MCF 10A (cell line): ENCODE results near the gene PTPRM. TPM values are rescaled to one million over a fixed set of nuclear protein-coding genes. Genes with fewer than 3 reads are reported as not detected.

ENCODE experiments used
- BruUV-seq: library from RNA; stranded (reverse); fragments of 400-500 nt; replicated peaks from 2 replicates; lab custom pipeline; 2021; lab: Mats Ljungman, UMichigan
- CTCF ChIA-PET: fragments of 300-600 bp; sonication (Branson Sonifier 250); formaldehyde crosslinking; extraction: SDS; loops from one replicate; lab custom pipeline; 2021; ENCODE audit warnings: antibody characterized with exemption, inconsistent platforms; lab: Yijun Ruan, JAX
- POLR2A ChIA-PET: fragments of 300-600, 350-650 bp; sonication (Branson Sonifier 250); formaldehyde crosslinking; extraction: SDS; loops from one replicate; lab custom pipeline; 2020; ENCODE audit warnings: antibody characterized with exemption, inconsistent platforms; lab: Yijun Ruan, JAX
- DNase-seq: peaks from one replicate; pipeline ENCODE4 v3.0.0-alpha.2; 2018; ENCODE audit not compliant: unreplicated experiment
- H3K27ac Mint-ChIP-seq: one replicate; pipeline ENCODE4 v1.8.0; 2022; ENCODE audit warnings: mild to moderate bottlenecking, low read depth, mixed read lengths; ENCODE audit not compliant: unreplicated experiment
- H3K27me3 Mint-ChIP-seq: one replicate; pipeline ENCODE4 v1.8.0; 2022; ENCODE audit warnings: mixed read lengths; ENCODE audit not compliant: insufficient read depth, unreplicated experiment
- H3K36me3 Mint-ChIP-seq: one replicate; pipeline ENCODE4 v1.8.0; 2022; ENCODE audit warnings: mild to moderate bottlenecking, moderate library complexity, mixed read lengths; ENCODE audit not compliant: insufficient read depth, unreplicated experiment
- H3K4me1 Mint-ChIP-seq: one replicate; pipeline ENCODE4 v1.8.0; 2022; ENCODE audit warnings: mixed read lengths; ENCODE audit not compliant: insufficient read depth, unreplicated experiment
- H3K4me3 Mint-ChIP-seq: one replicate; pipeline ENCODE4 v1.8.0; 2022; ENCODE audit warnings: mild to moderate bottlenecking, moderate library complexity, mixed read lengths; ENCODE audit not compliant: unreplicated experiment
- H3K9me3 Mint-ChIP-seq: one replicate; pipeline ENCODE4 v1.8.0; 2022; ENCODE audit warnings: mixed read lengths; ENCODE audit not compliant: unreplicated experiment
- intact Hi-C: fragments of 100-400 bp; cut with micrococcal nuclease; formaldehyde crosslinking; loops from 2 replicates; pipeline ENCODE4 v1.14.1; 2022
- total RNA-seq: library from RNA; stranded (reverse); gene quantifications from 2 replicates; pipeline ENCODE4 v1.2.3, GENCODE V29; 2022
- TF ChIP-seq, protein P1 (sequence below): fragments of 200-600 bp; IDR thresholded peaks from one replicate; pipeline ENCODE4 v1.8.0; 2022; ENCODE audit warnings: antibody characterized with exemption, mild to moderate bottlenecking; ENCODE audit not compliant: unreplicated experiment

The PTPRM gene
- total RNA-seq, 1 experiment from 2014 or later: 82.8 TPM

DNA sequence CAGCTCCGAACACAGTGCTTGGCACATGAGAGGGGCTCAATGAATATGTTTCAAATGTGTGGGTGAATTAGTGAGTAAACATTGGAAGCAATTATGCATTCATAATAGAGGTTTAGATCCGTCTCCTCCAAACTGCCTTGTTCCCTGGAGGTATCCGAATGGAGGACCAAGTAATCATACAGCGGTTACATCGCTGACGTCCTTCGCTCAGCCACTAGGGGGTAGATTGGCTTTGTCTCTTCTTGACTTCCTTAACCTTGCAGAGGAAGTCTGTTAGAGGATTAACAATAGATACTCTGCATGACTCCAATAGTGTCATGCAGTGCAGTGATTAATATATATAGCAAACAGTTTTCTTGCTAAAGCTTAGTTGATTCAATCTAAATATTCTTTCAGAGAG is 517.0 kb downstream of the PTPRM start:
- DNase-seq: peak; percentile 71
- no TSS peak for BruUV-seq
- Mint-ChIP-seq H3K27ac (no peak overlapping the region), H3K27me3 (no peaks in the 10 kb centered on the region), H3K9me3 (no peaks in the 10 kb centered on the region), H3K36me3 (peaks cover 31% of the 10 kb centered on the region), H3K4me1 (no peaks in the 10 kb centered on the region), H3K4me3 (no peak overlapping the region)
- CTCF ChIA-PET: interaction anchor here (0.6 to 1.5 kb wide), 9 partner anchors 11 to 904 kb away, joined by 3 to 9 read pairs (median 4); no protein-coding TSS in a partner anchor
- POLR2A ChIA-PET: interaction anchor here (0.5 kb wide), 1 partner anchor 88 kb away, joined by 5 read pairs; no protein-coding TSS in a partner anchor
- TF ChIP-seq, protein P1, sequence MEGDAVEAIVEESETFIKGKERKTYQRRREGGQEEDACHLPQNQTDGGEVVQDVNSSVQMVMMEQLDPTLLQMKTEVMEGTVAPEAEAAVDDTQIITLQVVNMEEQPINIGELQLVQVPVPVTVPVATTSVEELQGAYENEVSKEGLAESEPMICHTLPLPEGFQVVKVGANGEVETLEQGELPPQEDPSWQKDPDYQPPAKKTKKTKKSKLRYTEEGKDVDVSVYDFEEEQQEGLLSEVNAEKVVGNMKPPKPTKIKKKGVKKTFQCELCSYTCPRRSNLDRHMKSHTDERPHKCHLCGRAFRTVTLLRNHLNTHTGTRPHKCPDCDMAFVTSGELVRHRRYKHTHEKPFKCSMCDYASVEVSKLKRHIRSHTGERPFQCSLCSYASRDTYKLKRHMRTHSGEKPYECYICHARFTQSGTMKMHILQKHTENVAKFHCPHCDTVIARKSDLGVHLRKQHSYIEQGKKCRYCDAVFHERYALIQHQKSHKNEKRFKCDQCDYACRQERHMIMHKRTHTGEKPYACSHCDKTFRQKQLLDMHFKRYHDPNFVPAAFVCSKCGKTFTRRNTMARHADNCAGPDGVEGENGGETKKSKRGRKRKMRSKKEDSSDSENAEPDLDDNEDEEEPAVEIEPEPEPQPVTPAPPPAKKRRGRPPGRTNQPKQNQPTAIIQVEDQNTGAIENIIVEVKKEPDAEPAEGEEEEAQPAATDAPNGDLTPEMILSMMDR: peak; percentile 59
- intact Hi-C loops: loop anchor here (2.0 to 10.0 kb wide), 3 partner anchors 289 to 809 kb away; no protein-coding TSS in a partner anchor

DNA sequence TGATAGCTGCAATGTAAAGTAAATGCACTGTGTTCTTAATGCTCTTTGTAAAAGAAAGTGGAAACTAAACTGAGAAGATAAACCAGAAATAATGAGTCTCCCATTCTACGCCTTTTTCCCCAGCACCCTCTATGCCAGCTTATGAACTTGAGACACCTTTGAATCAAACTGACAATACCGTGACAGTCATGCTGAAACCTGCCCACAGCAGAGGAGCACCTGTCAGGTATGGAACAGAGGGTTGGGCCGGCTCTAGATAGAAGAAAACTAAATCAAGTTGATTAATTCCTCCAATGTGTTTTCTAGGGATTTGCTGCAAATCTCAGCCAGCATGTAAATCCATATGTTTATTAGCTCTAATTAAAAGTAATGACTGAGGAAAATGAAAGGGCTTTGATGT is 521.5 kb downstream of the PTPRM start:
- H3K9me3 Mint-ChIP-seq: no peaks in the 10 kb centered on the region
- peaks cover 35% of the 10 kb centered on the region for H3K36me3 Mint-ChIP-seq
- CTCF ChIA-PET: interaction anchor here (0.5 to 0.9 kb wide), 3 partner anchors 9 to 299 kb away, joined by 3 read pairs; no protein-coding TSS in a partner anchor
- H3K27ac Mint-ChIP-seq: no peak overlapping the region
- peaks cover 6% of the 10 kb centered on the region for H3K4me1 Mint-ChIP-seq
- DNase-seq: no peak
- BruUV-seq: no TSS peak
- POLR2A ChIA-PET: interaction anchor here (0.6 to 1.3 kb wide), 2 partner anchors 272 to 298 kb away, joined by 3 read pairs; no protein-coding TSS in a partner anchor
- H3K4me3 Mint-ChIP-seq: no peak overlapping the region
- TF ChIP-seq, protein P1: no peak
- intact Hi-C loops: loop anchor here (10.0 kb wide), 2 partner anchors 294 to 814 kb away; no protein-coding TSS in a partner anchor
- H3K27me3 Mint-ChIP-seq: no peaks in the 10 kb centered on the region

DNA sequence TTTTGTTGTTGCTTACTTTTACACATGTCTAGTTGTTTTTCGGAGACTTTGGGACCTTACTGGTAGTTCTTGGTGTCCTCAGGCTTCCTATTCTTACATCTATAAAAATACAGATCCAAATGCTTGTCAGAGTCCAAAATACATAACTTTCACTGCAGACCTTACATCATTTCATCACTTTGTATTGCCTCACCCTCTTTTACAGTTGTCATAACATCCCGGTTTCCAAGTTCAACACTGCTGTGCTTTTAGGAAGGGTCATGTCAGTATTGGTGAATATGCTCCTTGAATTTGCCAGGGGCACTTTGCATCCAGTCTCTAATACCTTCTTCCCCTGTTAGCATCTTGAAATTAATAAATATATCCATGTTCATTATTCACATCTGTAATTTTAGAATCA is 523.9 kb downstream of the PTPRM start:
- intact Hi-C loops: no loop called here
- CTCF ChIA-PET: no interaction called here
- BruUV-seq: no TSS peak
- DNase-seq: peak; percentile 25
- no peak overlapping the region for H3K4me3 Mint-ChIP-seq
- H3K36me3 Mint-ChIP-seq: peaks cover 26% of the 10 kb centered on the region
- peaks cover 6% of the 10 kb centered on the region for H3K4me1 Mint-ChIP-seq
- TF ChIP-seq, protein P1: no peak
- POLR2A ChIA-PET: no interaction called here
- H3K27me3 Mint-ChIP-seq: no peaks in the 10 kb centered on the region
- no peaks in the 10 kb centered on the region for H3K9me3 Mint-ChIP-seq
- H3K27ac Mint-ChIP-seq: peak overlapping the region; percentile 40

DNA sequence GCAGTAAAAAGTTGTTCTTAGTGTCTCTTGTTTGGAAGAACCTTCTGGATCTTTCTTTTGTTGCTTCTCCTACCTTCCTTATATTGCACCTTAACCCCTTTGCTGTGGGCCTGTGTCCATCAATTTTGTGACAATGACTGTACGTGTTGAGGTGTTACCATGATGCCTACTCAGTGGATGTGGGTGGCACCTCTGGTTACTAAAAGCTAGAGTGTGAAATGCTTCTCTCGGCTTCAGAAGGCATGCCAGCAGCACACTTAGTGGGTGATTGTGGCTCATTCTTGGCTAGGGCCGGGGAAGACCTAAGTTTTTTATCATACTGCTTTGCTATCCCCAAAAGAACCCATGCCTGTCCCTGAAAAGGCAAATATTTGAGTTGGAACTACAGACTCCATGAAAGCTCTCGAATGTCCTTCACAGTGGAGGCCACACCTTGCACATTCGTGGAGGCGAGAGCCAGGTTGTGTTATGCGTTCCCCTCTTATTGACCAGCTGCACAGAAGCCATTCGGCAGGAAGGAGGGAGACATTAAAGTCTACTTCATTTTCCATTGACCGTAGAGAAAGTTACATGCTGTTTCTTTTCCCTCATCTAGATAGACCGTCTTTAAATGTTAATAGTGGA is 528.9 kb downstream of the PTPRM start:
- Mint-ChIP-seq H3K27ac (no peak overlapping the region), H3K27me3 (no peaks in the 10 kb centered on the region), H3K4me1 (peaks cover 3% of the 10 kb centered on the region), H3K36me3 (peaks cover 21% of the 10 kb centered on the region), H3K4me3 (no peak overlapping the region), H3K9me3 (peaks cover 7% of the 10 kb centered on the region)
- ChIA-PET POLR2A (no interaction called here), CTCF (interaction anchor here (1.0 to 1.3 kb wide), 2 partner anchors 12 to 873 kb away, joined by 3 to 4 read pairs; no protein-coding TSS in a partner anchor)
- DNase-seq: no peak
- TF ChIP-seq, protein P1: no peak
- BruUV-seq: no TSS peak
- intact Hi-C loops: no loop called here
